K562 (cell line): Measurements from ENCODE around the gene SEC61G. TPM values are rescaled to one million over a fixed set of nuclear protein-coding genes. Genes with fewer than 3 reads are reported as not detected.

Experiments
- ATAC-seq: fragments of 200-7000 bp; cut with Tn5 transposase; 3 replicates; pipeline ENCODE4 v1.9.1; 2020; ENCODE audit warnings: moderate library complexity
- BruUV-seq: library from RNA; stranded (reverse); fragments of 400-500 nt; replicated peaks from 2 replicates; lab custom pipeline; 2021; lab: Mats Ljungman, UMichigan
- CTCF ChIA-PET: fragments of 300-600 bp; formaldehyde crosslinking; extraction: SDS; loops from one replicate; lab custom pipeline; 2021; ENCODE audit warnings: low intra/inter-chr PET ratio; lab: Yijun Ruan, JAX
- POLR2A ChIA-PET: fragments of 300-600, 350-650 bp; sonication (Branson Sonifier 250); formaldehyde crosslinking; extraction: SDS; loops from one replicate; lab custom pipeline; 2021; ENCODE audit warnings: antibody characterized with exemption, inconsistent platforms; lab: Yijun Ruan, JAX
- DNase-seq, 4 experiments: peaks; one replicate each; pipeline versions ENCODE4 v3.0.0 to v3.0.0-alpha.2; 2011 to 2018; ENCODE audit warnings: low spot score in 3 of 4, mixed read lengths in 3 of 4; ENCODE audit errors: extremely low read depth in 1 of 4
- FAIRE-seq: peaks from 2 replicates; lab custom pipeline; 2011; peaks lifted over from hg19 to GRCh38; lab: Jason Lieb, UNC
- H2AFZ ChIP-seq: 2 replicates; pipeline ENCODE4 v1.6.0; 2011; ENCODE audit warnings: low read depth, low read length, control low read depth, inconsistent platforms
- H3K27ac ChIP-seq: fragments of 200-600 bp; 3 replicates; pipeline ENCODE4 v1.8.0; 2011; ENCODE audit warnings: low read depth, mild to moderate bottlenecking, control low read depth, inconsistent platforms, low read length, moderate library complexity, mixed read lengths; ENCODE audit errors: extremely low read depth
- H3K27me3 ChIP-seq, 2 experiments: fragments of 300-600 bp in 1 of 2; 2 replicates in 1 of 2; 3 replicates in 1 of 2; pipeline versions ENCODE4 v1.6.0 to v1.8.0; 2011; ENCODE audit warnings: inconsistent platforms in 2 of 2, low read length in 2 of 2, mild to moderate bottlenecking in 1 of 2, mixed read lengths in 1 of 2, moderate library complexity in 1 of 2; ENCODE audit not compliant: control insufficient read depth in 2 of 2, insufficient read depth in 2 of 2
- H3K36me3 ChIP-seq: fragments of 300-600 bp; 3 replicates; pipeline ENCODE4 v1.8.0; 2011; ENCODE audit warnings: mild to moderate bottlenecking, low read length, inconsistent platforms; ENCODE audit not compliant: control insufficient read depth, insufficient read depth
- H3K4me1 ChIP-seq, 2 experiments: fragments of 200-600 bp in 1 of 2; replicated peaks in 1 of 2; 2 replicates in 1 of 2; 3 replicates in 1 of 2; pipeline versions ENCODE4 v1.5.1 to v1.8.0; 2011; ENCODE audit warnings: inconsistent platforms in 2 of 2, low read length in 2 of 2, mild to moderate bottlenecking in 1 of 2, mixed read lengths in 1 of 2, moderate library complexity in 1 of 2; ENCODE audit not compliant: control insufficient read depth in 2 of 2, insufficient read depth in 2 of 2
- H3K4me2 ChIP-seq: 2 replicates; pipeline ENCODE4 v1.6.1; 2011; ENCODE audit warnings: low read length, control low read depth, inconsistent platforms, mixed read lengths; ENCODE audit not compliant: insufficient read depth
- H3K4me3 ChIP-seq: fragments of 200-600 bp; sonication (generic), shearing (Covaris generic); 2 replicates; pipeline ENCODE4 v1.5.1; 2016; ENCODE audit warnings: control low read depth, inconsistent platforms
- H3K79me2 ChIP-seq: fragments of 200-600 bp; 3 replicates; pipeline ENCODE4 v1.8.0; 2011; ENCODE audit warnings: low read length, inconsistent platforms; ENCODE audit not compliant: control insufficient read depth, insufficient read depth
- H3K9ac ChIP-seq, 2 experiments: 2 replicates each; pipeline versions ENCODE4 v1.6.0 to v1.6.1; 2011; ENCODE audit warnings: low read depth in 2 of 2, low read length in 2 of 2, control low read depth in 1 of 2, inconsistent platforms in 1 of 2, mild to moderate bottlenecking in 1 of 2, mixed read lengths in 1 of 2; ENCODE audit not compliant: insufficient read depth in 1 of 2
- H3K9me1 ChIP-seq: one replicate; pipeline ENCODE4 v1.6.0; 2011; ENCODE audit warnings: inconsistent platforms, mild to moderate bottlenecking, low read length, moderate library complexity; ENCODE audit not compliant: control insufficient read depth, insufficient read depth
- H3K9me3 ChIP-seq: replicated peaks from 2 replicates; pipeline ENCODE4 v1.5.1; 2011; ENCODE audit warnings: low read depth, low read length, inconsistent platforms; ENCODE audit not compliant: control insufficient read depth, insufficient read depth
- H4K20me1 ChIP-seq: replicated peaks from 2 replicates; pipeline ENCODE4 v1.6.1; 2011; ENCODE audit warnings: low read length, inconsistent platforms, mixed read lengths; ENCODE audit not compliant: control insufficient read depth, insufficient read depth
- KAT8 ChIP-seq: fragments of 450-650 bp; IDR thresholded peaks from 2 replicates; pipeline ENCODE4 v1.6.1; 2016; ENCODE audit warnings: low read depth, mild to moderate bottlenecking
- NFIX ChIP-seq: fragments of 250-450 bp; sonication (Bioruptor Pico); IDR thresholded peaks from 2 replicates; pipeline ENCODE4 v1.4.0; 2020; ENCODE audit warnings: low read depth, mild to moderate bottlenecking, moderate library complexity
- NR2C2 ChIP-seq, 2 experiments: fragments of 200-800 bp in 1 of 2; sonication (Bioruptor generic) in 1 of 2; sonication (generic) in 1 of 2; formaldehyde crosslinking in 1 of 2; IDR thresholded peaks; 2 replicates each; pipeline versions ENCODE4 v1.6.1 to v1.8.0; 2016 to 2022; ENCODE audit warnings: mild to moderate bottlenecking in 1 of 2, missing compliant biosample characterization in 1 of 2, missing genetic modification characterization in 1 of 2, missing genetic modification reagents in 1 of 2
- ZBTB8A ChIP-seq: fragments of 450-650 bp; IDR thresholded peaks from 2 replicates; pipeline ENCODE4 v1.6.1; 2018; ENCODE audit warnings: mild to moderate bottlenecking, moderate library complexity; ENCODE audit not compliant: partially characterized antibody
- WGBS: fragments of 100-300 bp; shearing (Covaris generic); methylation state at CpG from one replicate; pipeline ENCODE4 v1.1.6; 2016; ENCODE audit warnings: low coverage, mixed read lengths; ENCODE audit not compliant: insufficient coverage; ENCODE audit errors: missing lambda C conversion rate; 5-methylcytosine and 5-hydroxymethylcytosine counted together
- in situ Hi-C: fragments of 300-500 bp; cut with MboI; formaldehyde crosslinking; loops from 4 replicates; pipeline ENCODE4 v1.15.0; 2018; ENCODE audit warnings: inconsistent platforms, mixed read lengths
- intact Hi-C: fragments of 100-400 bp; cut with micrococcal nuclease; formaldehyde crosslinking; loops from 2 replicates; pipeline ENCODE4 v1.14.2; 2022
- polyA plus RNA-seq, 8 experiments: library from polyadenylated mRNA; depleted of rRNA in 4 of 8; stranded (reverse) in 5 of 8; unstranded in 3 of 8; fragments of >200 nt; fragmentation: Nextera tagmentation in 2 of 8; fragmentation: Illumina TruSeq in 1 of 8; extraction: Ambion mirVana in 2 of 8; extraction: Trizol in 1 of 8; gene quantifications; 2 replicates each; pipeline versions ENCODE4 v1.2.1 to v1.2.3, GENCODE V29; 2011 to 2014; ENCODE audit warnings: inconsistent platforms in 1 of 8, missing spikeins in 1 of 8
- total RNA-seq, 7 experiments: library from RNA; depleted of rRNA in 6 of 7; stranded (reverse); fragments of >200 nt in 6 of 7; fragmentation: Illumina TruSeq in 2 of 7; extraction: Trizol in 2 of 7; gene quantifications; 2 replicates each; pipeline versions ENCODE4 v1.2.1 to v1.2.3, GENCODE V29; 2011 to 2021; ENCODE audit warnings: low replicate concordance in 1 of 7
- TF ChIP-seq, protein P1 (sequence below): sonication (generic); formaldehyde crosslinking; IDR thresholded peaks from 2 replicates; pipeline ENCODE4 v1.8.0; 2023; ENCODE audit warnings: missing genetic modification reagents, mild to moderate bottlenecking, borderline replicate concordance
- TF ChIP-seq, protein P2 (sequence below), 3 experiments: fragments of 200-800 bp in 1 of 3; sonication (Bioruptor generic) in 1 of 3; sonication (generic) in 1 of 3; formaldehyde crosslinking in 1 of 3; IDR thresholded peaks; 2 replicates each; pipeline versions ENCODE4 v1.6.1 to v1.8.0; 2016 to 2022; ENCODE audit warnings: mild to moderate bottlenecking in 2 of 3, missing compliant biosample characterization in 2 of 3, missing genetic modification characterization in 2 of 3, missing genetic modification reagents in 1 of 3
- TF ChIP-seq, protein P3 (sequence below): fragments of 200-800 bp; sonication (Bioruptor generic); IDR thresholded peaks from 2 replicates; pipeline ENCODE4 v1.6.1; 2017; ENCODE audit warnings: missing genetic modification characterization, missing compliant biosample characterization

The SEC61G gene
- total and polyA plus RNA-seq, 9 of the 15 experiments (the other 6 are each of a cell fraction or from before 2014, with no cell fraction given), result 138 to 565 (median 223) TPM

DNA sequence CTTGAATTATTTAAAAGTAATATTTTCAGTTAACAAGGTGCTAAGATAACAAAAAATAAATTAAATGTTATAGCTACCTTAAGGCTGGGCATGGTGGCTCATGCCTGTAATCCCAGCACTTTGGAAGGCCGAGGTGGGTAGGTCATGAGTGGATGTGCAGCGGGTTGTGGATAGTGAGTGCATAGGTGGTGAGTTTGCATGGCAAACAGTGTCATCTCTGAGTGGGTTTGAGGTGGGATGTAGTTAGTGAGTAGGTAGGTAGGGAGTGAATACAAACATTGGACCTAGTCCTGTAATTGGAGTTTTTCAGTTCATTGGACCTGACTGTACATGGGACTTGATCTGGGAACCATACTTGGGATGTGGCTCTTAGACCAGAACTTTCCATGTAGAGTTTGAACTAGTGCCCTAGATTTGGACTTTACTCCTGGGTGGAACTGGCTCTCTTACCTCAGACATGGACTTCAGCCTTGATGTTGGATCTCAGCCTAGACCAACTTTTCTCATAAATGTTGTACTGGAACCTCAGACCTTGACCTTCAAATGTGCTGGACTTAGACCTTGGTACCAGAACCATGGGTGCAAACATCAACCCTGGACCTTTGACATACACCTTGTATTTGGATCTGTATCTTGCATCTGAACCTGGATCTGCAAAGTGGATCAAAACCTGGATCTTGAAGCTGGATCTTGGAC lies 47.0 kb downstream of the SEC61G start:
- no peaks in the 10 kb centered on the region for H3K9me3 ChIP-seq
- no peak overlapping the region for H2AFZ ChIP-seq
- H3K4me2 ChIP-seq, result no peak overlapping the region
- CTCF ChIA-PET, result no interaction called here
- POLR2A ChIA-PET, result interaction anchor here (0.6 kb wide), 1 partner anchor 240 kb away, joined by 3 read pairs; no protein-coding TSS in a partner anchor
- TF ChIP-seq NFIX (CRISPR knock-in tag) (no peak), ZBTB8A (no peak), KAT8 (no peak), NR2C2 (CRISPR knock-in tag; IDR thresholded peaks at IDR 0.05) (no peak), NR2C2 (tag; IDR thresholded peaks at IDR 0.05) (no peak)
- TF ChIP-seq, protein P1, sequence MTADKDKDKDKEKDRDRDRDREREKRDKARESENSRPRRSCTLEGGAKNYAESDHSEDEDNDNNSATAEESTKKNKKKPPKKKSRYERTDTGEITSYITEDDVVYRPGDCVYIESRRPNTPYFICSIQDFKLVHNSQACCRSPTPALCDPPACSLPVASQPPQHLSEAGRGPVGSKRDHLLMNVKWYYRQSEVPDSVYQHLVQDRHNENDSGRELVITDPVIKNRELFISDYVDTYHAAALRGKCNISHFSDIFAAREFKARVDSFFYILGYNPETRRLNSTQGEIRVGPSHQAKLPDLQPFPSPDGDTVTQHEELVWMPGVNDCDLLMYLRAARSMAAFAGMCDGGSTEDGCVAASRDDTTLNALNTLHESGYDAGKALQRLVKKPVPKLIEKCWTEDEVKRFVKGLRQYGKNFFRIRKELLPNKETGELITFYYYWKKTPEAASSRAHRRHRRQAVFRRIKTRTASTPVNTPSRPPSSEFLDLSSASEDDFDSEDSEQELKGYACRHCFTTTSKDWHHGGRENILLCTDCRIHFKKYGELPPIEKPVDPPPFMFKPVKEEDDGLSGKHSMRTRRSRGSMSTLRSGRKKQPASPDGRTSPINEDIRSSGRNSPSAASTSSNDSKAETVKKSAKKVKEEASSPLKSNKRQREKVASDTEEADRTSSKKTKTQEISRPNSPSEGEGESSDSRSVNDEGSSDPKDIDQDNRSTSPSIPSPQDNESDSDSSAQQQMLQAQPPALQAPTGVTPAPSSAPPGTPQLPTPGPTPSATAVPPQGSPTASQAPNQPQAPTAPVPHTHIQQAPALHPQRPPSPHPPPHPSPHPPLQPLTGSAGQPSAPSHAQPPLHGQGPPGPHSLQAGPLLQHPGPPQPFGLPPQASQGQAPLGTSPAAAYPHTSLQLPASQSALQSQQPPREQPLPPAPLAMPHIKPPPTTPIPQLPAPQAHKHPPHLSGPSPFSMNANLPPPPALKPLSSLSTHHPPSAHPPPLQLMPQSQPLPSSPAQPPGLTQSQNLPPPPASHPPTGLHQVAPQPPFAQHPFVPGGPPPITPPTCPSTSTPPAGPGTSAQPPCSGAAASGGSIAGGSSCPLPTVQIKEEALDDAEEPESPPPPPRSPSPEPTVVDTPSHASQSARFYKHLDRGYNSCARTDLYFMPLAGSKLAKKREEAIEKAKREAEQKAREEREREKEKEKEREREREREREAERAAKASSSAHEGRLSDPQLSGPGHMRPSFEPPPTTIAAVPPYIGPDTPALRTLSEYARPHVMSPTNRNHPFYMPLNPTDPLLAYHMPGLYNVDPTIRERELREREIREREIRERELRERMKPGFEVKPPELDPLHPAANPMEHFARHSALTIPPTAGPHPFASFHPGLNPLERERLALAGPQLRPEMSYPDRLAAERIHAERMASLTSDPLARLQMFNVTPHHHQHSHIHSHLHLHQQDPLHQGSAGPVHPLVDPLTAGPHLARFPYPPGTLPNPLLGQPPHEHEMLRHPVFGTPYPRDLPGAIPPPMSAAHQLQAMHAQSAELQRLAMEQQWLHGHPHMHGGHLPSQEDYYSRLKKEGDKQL (CRISPR knock-in tag), result no peak
- TF ChIP-seq, protein P2, sequence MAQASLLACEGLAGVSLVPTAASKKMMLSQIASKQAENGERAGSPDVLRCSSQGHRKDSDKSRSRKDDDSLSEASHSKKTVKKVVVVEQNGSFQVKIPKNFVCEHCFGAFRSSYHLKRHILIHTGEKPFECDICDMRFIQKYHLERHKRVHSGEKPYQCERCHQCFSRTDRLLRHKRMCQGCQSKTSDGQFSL (CRISPR knock-in tag; IDR thresholded peaks at IDR 0.05), result no peak
- TF ChIP-seq, protein P2 (tag; IDR thresholded peaks at IDR 0.05), result no peak
- TF ChIP-seq, protein P3, sequence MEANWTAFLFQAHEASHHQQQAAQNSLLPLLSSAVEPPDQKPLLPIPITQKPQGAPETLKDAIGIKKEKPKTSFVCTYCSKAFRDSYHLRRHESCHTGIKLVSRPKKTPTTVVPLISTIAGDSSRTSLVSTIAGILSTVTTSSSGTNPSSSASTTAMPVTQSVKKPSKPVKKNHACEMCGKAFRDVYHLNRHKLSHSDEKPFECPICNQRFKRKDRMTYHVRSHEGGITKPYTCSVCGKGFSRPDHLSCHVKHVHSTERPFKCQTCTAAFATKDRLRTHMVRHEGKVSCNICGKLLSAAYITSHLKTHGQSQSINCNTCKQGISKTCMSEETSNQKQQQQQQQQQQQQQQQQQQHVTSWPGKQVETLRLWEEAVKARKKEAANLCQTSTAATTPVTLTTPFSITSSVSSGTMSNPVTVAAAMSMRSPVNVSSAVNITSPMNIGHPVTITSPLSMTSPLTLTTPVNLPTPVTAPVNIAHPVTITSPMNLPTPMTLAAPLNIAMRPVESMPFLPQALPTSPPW (CRISPR knock-in tag), result no peak
- no peaks in the 10 kb centered on the region for H3K36me3 ChIP-seq
- H3K79me2 ChIP-seq, result no peaks in the 10 kb centered on the region
- H3K27ac ChIP-seq, result no peak overlapping the region
- in situ Hi-C loops, result no loop called here
- no peaks in the 10 kb centered on the region for H3K4me1 ChIP-seq
- H4K20me1 ChIP-seq, result no peaks in the 10 kb centered on the region
- H3K9me1 ChIP-seq, result no peaks in the 10 kb centered on the region
- H3K4me3 ChIP-seq, result no peak overlapping the region
- ATAC-seq (no peak), FAIRE-seq (no peak), DNase-seq (no peak)
- WGBS, result 3% methylated on average over 2 of the region's 2 CpGs
- no TSS peak for BruUV-seq
- H3K27me3 ChIP-seq, result no peaks in the 10 kb centered on the region
- intact Hi-C loops, result loop anchor here (10.0 kb wide), 1 partner anchor 543 kb away; no protein-coding TSS in a partner anchor
- H3K9ac ChIP-seq, result no peak overlapping the region
